Upper lobe of left lung (tissue), 6 donors: ENCODE data around the gene DGKG. TPM values are rescaled to one million over a fixed set of nuclear protein-coding genes. Genes with fewer than 3 reads are reported as not detected.

Source experiments
- ATAC-seq, 2 donors: fragments of 200-7000 bp; cut with Tn5 transposase; one replicate each; pipeline ENCODE4 v1.9.1; 2022; ENCODE audit warnings: mild to moderate bottlenecking in 2 of 2, moderate library complexity in 2 of 2; ENCODE audit not compliant: low FRiP score in 2 of 2
- DNase-seq, 2 donors: peaks; one replicate each; pipeline ENCODE4 v3.0.0-alpha.2; 2019 to 2020
- H3K27ac ChIP-seq, 4 donors: fragments of 200-600 bp; sonication (generic); one replicate each; pipeline ENCODE4 v1.5.1; 2016 to 2019
- H3K27me3 ChIP-seq, 4 donors: fragments of 200-600 bp; sonication (generic); one replicate each; pipeline ENCODE4 v1.5.1; 2017 to 2019
- H3K36me3 ChIP-seq, 4 donors: fragments of 200-600 bp; sonication (generic); one replicate each; pipeline ENCODE4 v1.5.1; 2016 to 2019
- H3K4me1 ChIP-seq, 4 donors: fragments of 200-600 bp; sonication (generic); one replicate each; pipeline ENCODE4 v1.5.1; 2018 to 2019
- H3K4me3 ChIP-seq, 4 donors: fragments of 200-600 bp; sonication (generic); one replicate each; pipeline ENCODE4 v1.5.1; 2017 to 2019; ENCODE audit warnings: mild to moderate bottlenecking in 2 of 4, moderate library complexity in 1 of 4
- H3K9me3 ChIP-seq, 4 donors: fragments of 200-600 bp; sonication (generic); one replicate each; pipeline ENCODE4 v1.5.1; 2018 to 2019
- CTCF ChIP-seq, 6 experiments: fragments of 450-650 bp in 4 of 6; fragments of 200-600 bp in 2 of 6; sonication (generic) in 2 of 6; IDR thresholded peaks; one replicate each; pipeline ENCODE4 v1.5.1; 2016 to 2019; ENCODE audit warnings: antibody characterized with exemption in 6 of 6
- EP300 ChIP-seq, 4 donors: sonication (generic); formaldehyde crosslinking; IDR thresholded peaks; one replicate each; pipeline ENCODE4 v1.5.1; 2017; ENCODE audit warnings: antibody characterized with exemption in 4 of 4, control low read depth in 2 of 4
- POLR2A ChIP-seq, 4 donors: fragments of 450-650 bp; IDR thresholded peaks; one replicate each; pipeline ENCODE4 v1.5.1; 2016 to 2017; ENCODE audit warnings: antibody characterized with exemption in 4 of 4, mild to moderate bottlenecking in 2 of 4
- POLR2AphosphoS5 ChIP-seq, 2 donors: sonication (generic); formaldehyde crosslinking; IDR thresholded peaks; one replicate each; pipeline ENCODE4 v1.5.1; 2017; ENCODE audit warnings: antibody characterized with exemption in 2 of 2
- WGBS, 2 donors: methylation state at CpG; one replicate each; pipeline ENCODE4 v1.1.5; 2017 to 2018; 5-methylcytosine and 5-hydroxymethylcytosine counted together
- total RNA-seq, 6 donors: library from RNA; depleted of rRNA in 4 of 6; stranded (reverse); fragments of >200 nt in 4 of 6; gene quantifications; one replicate each; pipeline versions ENCODE4 v1.1.0 to v1.2.1, GENCODE V29; 2016 to 2021
- donor health status: DM: no; HTN: no; CAD: no; lungs with moderate emphysema.
- donor health status: DM: no; HTN: yes; CAD: no; lungs with severe emphysema.

DGKG gene
- total RNA-seq, 6 donors from 2014 or later = 4.4 to 32.5 (median 6.5) TPM

GRCh38 chr3:186152889-186153292 is 209.1 kb downstream of the DGKG start:
- H3K9me3 ChIP-seq = no peaks in the 10 kb centered on the region
- DNase-seq = no peak
- TF ChIP-seq POLR2A (IDR thresholded peaks at IDR 0.05) = no peak
- no peak for TF ChIP-seq POLR2AphosphoS5 (IDR thresholded peaks at IDR 0.05)
- no peak for TF ChIP-seq CTCF (IDR thresholded peaks at IDR 0.05)
- no peak for TF ChIP-seq EP300 (IDR thresholded peaks at IDR 0.05)
- no peak overlapping the region for H3K4me3 ChIP-seq
- no peaks in the 10 kb centered on the region for H3K27me3 ChIP-seq
- H3K4me1 ChIP-seq = peaks cover 0 to 8% (median 0%) of the 10 kb centered on the region in 4 donors
- ATAC-seq = peak in 1 of 2 donors; percentile 88
- no peaks in the 10 kb centered on the region for H3K36me3 ChIP-seq
- H3K27ac ChIP-seq = peak overlapping the region in 1 of 4 donors; percentile 18
- WGBS, 2 donors = 66 to 70% methylated on average over 9 of the region's 9 CpGs

- Histone ChIP-seq H3K4me3 (no peak overlapping the region), H3K9me3 (no peaks in the 10 kb centered on the region), H3K27me3 (no peaks in the 10 kb centered on the region), H3K4me1 (peaks cover 0 to 8% (median 0%) of the 10 kb centered on the region in 4 donors), H3K27ac (peak overlapping the region in 1 of 4 donors; percentile 18), H3K36me3 (no peaks in the 10 kb centered on the region)
- WGBS, 2 donors = 72 to 76% methylated on average over 8 of the region's 8 CpGs
- DNase-seq (peak in 1 of 2 donors; percentile 23), ATAC-seq (peak in 1 of 2 donors; percentile 18)
- no peak for TF ChIP-seq POLR2A (IDR thresholded peaks at IDR 0.05)
These were observed 209.7 kb downstream of the DGKG start for GRCh38 chr3:186152361-186152798.

GRCh38 chr3:186151077-186151971 is 210.7 kb downstream of the DGKG start:
- Histone ChIP-seq H3K4me1 (peaks cover 0 to 8% (median 0%) of the 10 kb centered on the region in 4 donors), H3K36me3 (no peaks in the 10 kb centered on the region), H3K4me3 (no peak overlapping the region), H3K27ac (peak overlapping the region in 3 of 4 donors; percentile 8 to 59 (median 17)), H3K27me3 (no peaks in the 10 kb centered on the region), H3K9me3 (no peaks in the 10 kb centered on the region)
- no peak for TF ChIP-seq EP300 (IDR thresholded peaks at IDR 0.05)
- no peak for TF ChIP-seq POLR2AphosphoS5 (IDR thresholded peaks at IDR 0.05)
- TF ChIP-seq CTCF (IDR thresholded peaks at IDR 0.05) = no peak
- TF ChIP-seq POLR2A (IDR thresholded peaks at IDR 0.05) = no peak
- no peak for DNase-seq
- ATAC-seq = no peak
- 58 to 71% methylated on average over 7 of the region's 7 CpGs for WGBS, 2 donors

GRCh38 chr3:186150041-186150830 is 211.8 kb downstream of the DGKG start:
- no peak for ATAC-seq
- TF ChIP-seq EP300 (IDR thresholded peaks at IDR 0.05) (no peak), POLR2A (IDR thresholded peaks at IDR 0.05) (no peak), CTCF (IDR thresholded peaks at IDR 0.05) (no peak), POLR2AphosphoS5 (IDR thresholded peaks at IDR 0.05) (no peak)

More at GRCh38 chr3:186150041-186150830, 211.8 kb downstream of the DGKG start:
- Histone ChIP-seq H3K27ac (peak overlapping the region in 1 of 4 donors; percentile 59), H3K4me3 (no peak overlapping the region), H3K9me3 (no peaks in the 10 kb centered on the region), H3K27me3 (no peaks in the 10 kb centered on the region), H3K36me3 (no peaks in the 10 kb centered on the region), H3K4me1 (peaks cover 0 to 8% (median 0%) of the 10 kb centered on the region in 4 donors)
- peak in 1 of 2 donors; percentile 25 for DNase-seq
- WGBS, 2 donors = 75 to 80% methylated on average over 11 of the region's 11 CpGs
